Ovary (tissue), 3 donors: Measurements from ENCODE around the gene MT1H.

Experiments
- EP300 ChIP-seq: sonication (generic); formaldehyde crosslinking; IDR thresholded peaks from one replicate; pipeline ENCODE4 v1.6.1; 2017; ENCODE audit warnings: antibody characterized with exemption
- POLR2A ChIP-seq: fragments of 450-650 bp; IDR thresholded peaks from one replicate; pipeline ENCODE4 v1.6.1; 2017; ENCODE audit warnings: antibody characterized with exemption, mild to moderate bottlenecking, moderate library complexity
- TF ChIP-seq, protein P1 (sequence below), 3 donors: fragments of 450-650 bp in 2 of 3; fragments of 200-600 bp in 1 of 3; IDR thresholded peaks; one replicate each; pipeline versions ENCODE4 v1.5.1 to v1.8.0; 2016 to 2022; ENCODE audit warnings: antibody characterized with exemption in 3 of 3, mild to moderate bottlenecking in 1 of 3
- donor health status: DM: no; HTN: no; CAD: no.

DNA sequence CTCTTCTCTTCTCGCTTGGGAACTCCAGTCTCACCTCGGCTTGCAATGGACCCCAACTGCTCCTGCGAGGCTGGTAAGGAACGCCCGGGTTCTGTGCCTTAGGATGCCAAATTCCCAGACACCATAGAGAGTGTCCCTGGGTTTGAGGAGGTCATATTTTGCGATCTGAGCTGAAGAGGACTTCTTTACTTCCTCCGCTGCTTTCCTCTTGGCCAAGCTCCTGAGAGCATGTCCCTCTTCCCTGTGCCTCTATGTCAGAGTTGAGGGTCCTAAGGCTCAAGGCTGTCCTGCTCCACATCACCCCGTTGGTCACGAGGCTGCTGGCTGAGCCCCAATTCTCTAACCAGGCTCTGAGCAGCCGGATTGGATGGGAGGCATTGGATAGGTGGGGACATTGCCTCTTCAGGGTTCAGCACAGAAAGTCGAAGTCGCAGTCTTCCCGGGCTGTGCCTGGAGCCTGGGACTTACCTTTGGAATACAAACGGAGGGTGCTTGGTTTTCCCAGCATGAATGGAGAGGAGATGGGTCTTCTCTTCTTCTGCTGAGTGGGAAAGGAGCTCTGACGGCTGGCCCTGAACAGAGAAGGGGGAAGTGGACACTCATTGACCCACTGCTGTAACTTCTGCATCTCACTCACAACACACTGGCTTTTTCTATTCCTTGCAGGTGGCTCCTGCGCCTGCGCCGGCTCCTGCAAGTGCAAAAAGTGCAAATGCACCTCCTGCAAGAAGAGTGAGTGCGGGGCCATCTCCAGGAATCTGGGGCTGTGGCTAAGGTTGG, 416 bp downstream of the MT1H start:
- TF ChIP-seq EP300 (no peak), POLR2A (no peak)
- TF ChIP-seq, protein P1, sequence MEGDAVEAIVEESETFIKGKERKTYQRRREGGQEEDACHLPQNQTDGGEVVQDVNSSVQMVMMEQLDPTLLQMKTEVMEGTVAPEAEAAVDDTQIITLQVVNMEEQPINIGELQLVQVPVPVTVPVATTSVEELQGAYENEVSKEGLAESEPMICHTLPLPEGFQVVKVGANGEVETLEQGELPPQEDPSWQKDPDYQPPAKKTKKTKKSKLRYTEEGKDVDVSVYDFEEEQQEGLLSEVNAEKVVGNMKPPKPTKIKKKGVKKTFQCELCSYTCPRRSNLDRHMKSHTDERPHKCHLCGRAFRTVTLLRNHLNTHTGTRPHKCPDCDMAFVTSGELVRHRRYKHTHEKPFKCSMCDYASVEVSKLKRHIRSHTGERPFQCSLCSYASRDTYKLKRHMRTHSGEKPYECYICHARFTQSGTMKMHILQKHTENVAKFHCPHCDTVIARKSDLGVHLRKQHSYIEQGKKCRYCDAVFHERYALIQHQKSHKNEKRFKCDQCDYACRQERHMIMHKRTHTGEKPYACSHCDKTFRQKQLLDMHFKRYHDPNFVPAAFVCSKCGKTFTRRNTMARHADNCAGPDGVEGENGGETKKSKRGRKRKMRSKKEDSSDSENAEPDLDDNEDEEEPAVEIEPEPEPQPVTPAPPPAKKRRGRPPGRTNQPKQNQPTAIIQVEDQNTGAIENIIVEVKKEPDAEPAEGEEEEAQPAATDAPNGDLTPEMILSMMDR (IDR thresholded peaks at IDR 0.05) = no peak
